SHP77 treated with DMSO at 0.1 percent for 48 hours (cell line): ENCODE results near the gene THSD4.
"Not testable (repeated sequence)": the region's sequence is repeated elsewhere in the genome, so short reads cannot be mapped to it uniquely, and the experiment has no call there.

Source experiments
- DNase-seq: peaks from one replicate; lab custom pipeline; 2025; lab: John Stamatoyannopoulos, UW

The THSD4 gene

DNA sequence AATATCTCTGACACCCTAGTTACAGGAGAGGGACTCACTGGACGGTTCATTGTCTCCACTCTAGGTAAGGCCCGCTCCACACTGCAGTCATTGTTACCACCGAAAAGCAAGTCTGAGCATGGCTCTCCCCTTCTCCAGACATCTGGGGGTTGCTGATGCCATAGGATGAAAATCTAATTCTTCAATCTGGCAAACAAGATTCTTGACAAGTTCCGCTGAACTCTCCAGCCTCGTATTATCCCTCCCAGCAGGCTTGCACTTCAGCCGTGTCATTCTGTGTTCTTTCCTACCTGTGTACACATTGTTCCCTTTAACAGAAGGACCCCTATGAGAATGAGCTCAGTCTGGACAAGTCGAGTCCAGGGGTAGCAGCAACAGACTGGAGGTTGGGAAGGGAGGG is 542.8 kb downstream of the THSD4 start:
- DNase-seq = no peak

DNA sequence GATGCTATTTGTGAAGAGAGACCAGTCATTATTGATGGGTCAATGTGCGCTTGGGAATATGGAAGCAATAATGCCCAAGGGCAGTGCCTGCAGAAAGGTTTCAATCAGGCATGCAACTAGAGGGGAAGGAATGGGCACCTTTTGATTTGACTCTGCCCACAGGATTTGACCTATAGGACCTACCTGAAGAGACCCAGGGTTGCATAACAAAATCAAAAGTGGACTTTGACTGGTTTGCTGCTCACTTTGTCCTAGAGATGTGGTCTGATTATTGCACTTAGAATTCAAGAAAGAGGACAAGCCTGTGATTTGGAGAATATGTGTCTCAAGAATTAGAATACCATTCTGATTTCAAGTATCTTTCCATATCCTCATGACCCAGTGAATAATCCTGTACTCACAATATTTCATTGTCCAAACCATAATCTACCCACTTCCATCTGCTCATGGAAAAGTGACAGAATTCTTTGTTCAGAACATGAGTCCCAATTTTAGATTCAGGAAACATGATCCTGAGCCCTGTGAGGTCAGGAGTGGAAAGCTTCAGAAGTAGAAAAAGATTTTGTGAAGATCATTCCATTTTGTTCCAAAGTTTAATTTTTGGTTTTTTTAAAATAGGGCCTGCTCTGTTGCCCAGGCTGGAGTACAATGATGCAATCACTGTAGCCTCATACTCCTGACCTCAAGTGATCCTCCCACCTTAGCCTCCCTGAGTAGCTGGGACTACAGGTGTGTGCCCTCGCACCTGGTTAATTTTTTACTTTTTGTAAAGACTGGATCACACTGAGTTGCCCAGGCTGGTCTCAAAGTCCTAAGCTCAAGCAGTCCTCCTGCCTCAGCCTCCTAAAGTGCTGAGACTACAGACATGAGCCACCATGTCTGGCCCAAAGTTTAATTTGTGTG is 543.8 kb downstream of the THSD4 start:
- DNase-seq = no peak

- no peak for DNase-seq
These were observed 544.4 kb downstream of the THSD4 start for GRCh38 chr15:71659730-71660067.

GRCh38 chr15:71660501-71660900 is 545.2 kb downstream of the THSD4 start:
- no peak for DNase-seq

DNA sequence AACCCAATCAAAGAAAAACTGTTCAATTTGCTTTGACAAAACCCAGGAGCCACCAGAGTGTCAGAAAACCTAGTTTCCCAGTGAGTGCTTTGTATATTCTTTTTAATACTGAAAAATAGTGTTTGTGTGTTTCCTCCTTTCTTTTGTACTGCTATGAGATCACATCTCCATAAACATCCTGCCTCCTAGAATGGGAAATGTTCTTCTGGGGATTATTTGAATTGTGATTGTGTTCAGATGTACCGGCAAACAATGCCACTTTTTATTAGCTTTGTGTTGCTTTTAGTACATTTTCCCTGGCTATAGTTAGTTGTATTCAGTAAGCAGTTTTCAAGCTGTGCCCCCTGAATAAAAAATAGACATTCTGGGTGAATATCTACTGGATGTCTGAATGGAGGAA is 547.0 kb downstream of the THSD4 start:
- DNase-seq = no peak

DNA sequence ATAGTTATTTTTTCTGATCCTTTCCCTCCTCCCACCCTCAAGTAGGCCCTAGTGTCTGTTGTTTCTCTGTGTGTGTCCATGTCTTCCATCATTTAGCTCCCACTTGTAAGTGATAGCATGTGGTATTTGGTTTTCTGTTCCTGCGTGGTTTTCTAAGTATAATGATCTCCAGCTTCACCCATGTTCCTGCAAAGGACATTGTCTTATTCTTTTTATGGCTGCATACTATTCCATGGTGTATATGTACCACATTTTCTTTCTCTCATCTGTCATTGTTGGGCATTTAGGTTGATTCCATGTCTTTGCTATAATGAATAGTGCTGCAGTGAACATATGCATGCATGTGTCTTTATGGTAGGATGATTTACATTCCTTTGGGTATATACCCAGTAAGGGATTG is 549.4 kb downstream of the THSD4 start:
- DNase-seq = no peak

- no peak for DNase-seq
These were observed 551.7 kb downstream of the THSD4 start for GRCh38 chr15:71666763-71667620.

DNA sequence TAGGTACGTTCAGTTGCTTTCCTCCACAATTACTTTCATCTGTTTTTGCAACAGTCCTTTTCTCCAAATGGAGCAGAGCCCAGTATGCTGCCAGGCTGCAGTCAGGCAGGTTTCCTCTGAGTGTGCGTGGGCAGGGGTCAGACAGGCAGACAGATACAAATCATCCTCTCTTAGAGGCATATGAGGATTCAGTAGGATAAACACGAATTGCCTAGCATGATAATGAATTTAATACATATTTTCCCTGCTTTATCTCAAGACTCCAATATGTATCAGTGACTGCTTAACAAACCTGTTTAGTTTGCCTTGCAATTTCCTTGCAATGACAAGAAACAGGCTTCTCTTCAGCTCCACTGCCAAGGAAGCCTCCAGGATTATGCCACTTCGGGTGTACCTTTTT is 554.4 kb downstream of the THSD4 start:
- no peak for DNase-seq

- DNase-seq = not testable (repeated sequence)
These were observed 555.0 kb downstream of the THSD4 start for GRCh38 chr15:71670222-71670621.

DNA sequence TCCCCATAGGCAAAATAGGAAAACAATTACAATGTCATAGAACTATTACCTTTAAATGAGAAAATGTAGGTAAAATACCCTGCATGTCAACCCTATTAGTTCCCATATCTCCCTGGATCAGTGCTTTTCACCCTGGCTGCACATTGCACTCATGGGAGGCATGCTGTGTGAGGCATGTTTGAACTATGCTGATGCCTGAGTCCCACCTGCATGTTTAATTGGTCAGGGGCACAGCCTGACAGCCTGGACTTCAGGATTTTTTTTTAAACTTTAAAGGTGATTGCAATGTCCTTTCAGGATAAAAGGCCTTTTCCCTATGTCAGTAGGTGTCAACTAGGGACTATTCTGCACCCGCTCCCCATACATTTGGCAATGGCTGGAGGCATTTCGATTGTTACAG is 559.1 kb downstream of the THSD4 start:
- DNase-seq = no peak

DNA sequence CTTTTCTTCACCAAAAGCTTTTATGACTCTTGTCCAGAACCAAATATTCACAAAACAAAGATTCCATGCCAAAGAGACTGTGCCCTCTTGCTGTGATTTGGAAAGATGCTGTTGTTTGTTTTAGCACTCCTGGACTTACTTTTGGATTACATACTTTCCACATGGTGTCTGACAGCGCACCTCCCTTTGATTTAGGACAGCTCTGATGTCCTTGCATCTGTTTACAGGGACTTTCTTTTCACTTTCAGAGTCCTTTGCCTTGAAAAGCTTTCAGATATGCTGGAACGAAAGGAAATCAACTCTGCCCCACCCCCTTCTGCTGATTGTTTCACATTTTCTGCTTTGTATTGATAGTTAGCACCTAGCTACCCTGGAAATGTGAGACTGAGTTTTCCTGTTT is 562.1 kb downstream of the THSD4 start:
- DNase-seq = no peak

DNA sequence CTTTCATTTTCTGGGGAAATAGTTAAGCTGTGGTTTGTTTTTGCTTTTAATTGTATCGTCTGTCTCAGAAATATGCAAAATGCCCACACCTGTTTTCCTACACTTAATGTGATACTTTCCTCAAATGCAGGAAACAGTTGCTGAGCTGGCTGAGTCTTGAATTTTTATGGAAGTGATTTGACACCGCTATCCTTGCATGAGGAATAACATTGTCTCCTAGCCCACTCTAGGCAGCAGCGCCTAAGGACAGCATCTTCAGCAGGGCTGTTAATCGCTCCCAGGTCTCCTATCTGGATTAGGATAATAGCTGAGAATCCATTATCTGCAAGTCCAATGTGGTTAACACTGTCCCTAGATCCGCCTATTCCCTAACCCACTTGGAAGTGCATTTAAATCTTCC is 562.5 kb downstream of the THSD4 start:
- no peak for DNase-seq

DNA sequence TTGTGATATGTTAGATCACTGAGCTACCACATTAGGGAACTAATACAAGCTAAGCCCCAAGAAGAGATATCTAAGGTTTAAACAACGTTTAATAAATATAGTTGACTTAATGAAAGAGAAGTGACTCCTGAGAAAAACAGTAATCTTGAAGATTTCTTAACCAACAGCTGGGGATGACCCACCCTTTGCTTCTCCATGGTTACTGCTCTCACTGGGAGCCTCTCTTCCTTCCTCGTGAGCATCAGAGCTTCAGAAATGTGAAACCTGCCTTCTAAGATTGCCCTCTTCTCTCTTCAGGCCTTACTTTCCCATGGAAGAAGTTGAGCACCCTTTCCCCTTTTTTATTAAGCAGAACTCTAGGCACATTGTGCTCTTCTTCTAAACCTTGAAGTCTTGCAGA is 562.9 kb downstream of the THSD4 start:
- no peak for DNase-seq

- no peak for DNase-seq
These were observed 563.3 kb downstream of the THSD4 start for GRCh38 chr15:71678605-71679004.

GRCh38 chr15:71679223-71679792 is 564.0 kb downstream of the THSD4 start:
- DNase-seq = no peak

GRCh38 chr15:71679793-71680353 is 564.6 kb downstream of the THSD4 start:
- DNase-seq = no peak

DNA sequence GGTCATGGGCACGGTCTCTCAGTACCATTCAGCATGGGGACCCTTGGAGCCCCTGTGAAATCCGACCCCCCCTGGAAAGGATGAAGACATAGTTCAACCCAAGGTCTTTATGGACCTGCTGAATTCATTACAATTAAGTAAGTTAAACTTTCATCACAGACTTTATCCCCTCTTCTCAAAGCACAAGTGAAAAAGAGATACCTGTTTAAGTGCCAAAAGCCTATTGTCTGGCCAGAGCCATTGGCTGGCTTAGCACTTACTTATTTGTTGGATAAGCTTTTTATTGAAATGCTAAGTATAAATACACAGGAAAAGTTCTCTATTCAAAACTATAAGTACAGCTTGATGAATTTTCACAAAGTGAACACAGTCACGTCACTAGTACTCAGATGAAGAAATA is 566.7 kb downstream of the THSD4 start:
- no peak for DNase-seq

GRCh38 chr15:71683411-71684274 is 568.4 kb downstream of the THSD4 start:
- DNase-seq = no peak

GRCh38 chr15:71685420-71685993 is 570.2 kb downstream of the THSD4 start:
- DNase-seq = no peak

- DNase-seq = no peak
These were observed 571.2 kb downstream of the THSD4 start for GRCh38 chr15:71686221-71687050.
